SKM-1 treated with dmso at 0.1 percent for 144 hours (cell line): ENCODE results near the gene PRIM1.
"Not testable (repeated sequence)": the region's sequence is repeated elsewhere in the genome, so short reads cannot be mapped to it uniquely, and the experiment has no call there.

Experiments
- DNase-seq: peaks from one replicate; lab custom pipeline; 2025; ENCODE audit not compliant: unreplicated experiment; lab: John Stamatoyannopoulos, UW

The PRIM1 gene

GRCh38 chr12:56751712-56752598, at the start of gene PRIM1:
PRIM1 (minus strand) TSS chr12:56752323; CDS start chr12:56752298, 25 bp downstream.
- DNase-seq, result peak; percentile 76

- DNase-seq, result no peak
Measured at GRCh38 chr12:56800221-56800620, 48.1 kb upstream of the PRIM1 start.

GRCh38 chr12:56799345-56799744, 47.2 kb upstream of the PRIM1 start:
- not testable (repeated sequence) for DNase-seq

GRCh38 chr12:56795791-56796190, 43.7 kb upstream of the PRIM1 start:
- DNase-seq, result not testable (repeated sequence)

GRCh38 chr12:56795046-56795562, 43.0 kb upstream of the PRIM1 start:
- DNase-seq, result not testable (repeated sequence)

GRCh38 chr12:56793124-56793523, 41.0 kb upstream of the PRIM1 start:
- not testable (repeated sequence) for DNase-seq

DNA sequence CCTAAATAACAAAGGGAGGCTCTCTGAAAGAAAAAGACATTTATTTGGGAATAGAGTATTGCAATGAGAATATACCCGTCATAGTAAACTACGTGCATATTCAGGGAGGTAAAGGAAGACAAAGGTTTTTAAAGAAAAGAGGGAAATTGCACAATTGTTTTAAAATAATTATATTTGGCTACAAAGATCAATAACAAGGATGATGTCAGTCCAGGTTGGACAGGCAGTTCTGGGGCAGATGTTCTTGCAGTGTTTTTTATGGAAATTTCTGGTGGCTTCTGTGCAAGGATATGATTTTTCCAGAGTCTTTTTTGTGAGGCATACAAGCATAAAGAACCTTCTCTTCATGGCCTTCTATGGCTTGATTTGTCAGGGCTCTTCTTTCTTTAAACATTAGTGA, 40.6 kb upstream of the PRIM1 start:
- no peak for DNase-seq

DNA sequence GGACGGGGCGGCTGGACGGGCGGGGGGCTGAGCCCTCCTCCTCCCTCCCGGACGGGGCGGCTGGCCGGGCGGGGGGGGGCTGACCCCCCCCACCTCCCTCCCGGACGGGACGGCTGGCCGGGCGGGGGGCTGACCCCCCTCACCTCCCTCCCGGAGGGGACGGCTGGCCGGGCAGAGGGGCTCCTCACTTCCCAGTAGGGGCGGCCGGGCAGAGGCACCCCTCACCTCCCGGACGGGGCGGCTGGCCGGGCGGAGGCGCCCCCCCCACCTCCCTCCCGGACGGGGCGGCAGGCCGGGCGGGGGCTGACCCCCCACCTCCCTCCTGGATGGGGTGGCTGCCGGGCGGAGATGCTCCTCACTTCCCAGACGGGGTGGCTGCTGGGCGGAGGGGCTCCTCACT, 37.3 kb upstream of the PRIM1 start:
- DNase-seq, result not testable (repeated sequence)

DNA sequence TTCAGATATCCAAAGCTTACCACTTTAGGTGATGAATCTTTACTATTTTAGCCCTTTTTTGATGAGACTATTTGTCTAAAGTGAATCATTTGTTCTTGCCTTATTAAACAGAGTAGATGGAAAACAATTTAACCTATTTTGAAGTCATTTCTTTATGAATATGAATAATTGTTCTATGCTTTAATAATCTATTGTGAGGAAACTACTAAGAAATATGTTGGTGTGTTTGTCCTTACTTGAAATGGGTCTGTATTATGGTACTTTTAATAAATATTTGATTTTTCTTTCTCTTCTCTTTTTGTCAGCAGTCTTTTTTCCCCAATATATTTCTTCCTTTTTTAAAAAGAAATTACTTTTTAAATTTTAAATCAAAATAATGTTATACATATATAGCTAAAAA, 35.4 kb upstream of the PRIM1 start:
- DNase-seq, result no peak

GRCh38 chr12:56785874-56786273, 33.8 kb upstream of the PRIM1 start:
- DNase-seq, result no peak

- DNase-seq, result no peak
Measured at GRCh38 chr12:56785141-56785865, 33.2 kb upstream of the PRIM1 start.

DNA sequence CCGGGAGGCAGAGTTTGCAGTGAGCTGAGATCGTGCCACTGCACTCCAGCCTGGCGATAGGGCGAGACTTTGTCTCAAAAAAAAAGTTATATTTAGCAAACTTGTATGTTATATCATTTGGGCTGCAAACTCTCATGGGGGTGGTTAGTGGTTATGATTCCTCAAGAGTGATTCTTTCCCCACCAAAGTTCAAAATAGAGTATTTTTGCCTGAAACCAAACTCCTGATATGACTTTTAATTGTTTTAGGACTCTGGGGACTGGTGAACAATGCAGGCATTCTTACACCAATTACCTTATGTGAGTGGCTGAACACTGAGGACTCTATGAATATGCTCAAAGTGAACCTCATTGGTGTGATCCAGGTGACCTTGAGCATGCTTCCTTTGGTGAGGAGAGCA, 29.6 kb upstream of the PRIM1 start:
- no peak for DNase-seq

GRCh38 chr12:56778756-56779155, 26.6 kb upstream of the PRIM1 start:
- no peak for DNase-seq

DNA sequence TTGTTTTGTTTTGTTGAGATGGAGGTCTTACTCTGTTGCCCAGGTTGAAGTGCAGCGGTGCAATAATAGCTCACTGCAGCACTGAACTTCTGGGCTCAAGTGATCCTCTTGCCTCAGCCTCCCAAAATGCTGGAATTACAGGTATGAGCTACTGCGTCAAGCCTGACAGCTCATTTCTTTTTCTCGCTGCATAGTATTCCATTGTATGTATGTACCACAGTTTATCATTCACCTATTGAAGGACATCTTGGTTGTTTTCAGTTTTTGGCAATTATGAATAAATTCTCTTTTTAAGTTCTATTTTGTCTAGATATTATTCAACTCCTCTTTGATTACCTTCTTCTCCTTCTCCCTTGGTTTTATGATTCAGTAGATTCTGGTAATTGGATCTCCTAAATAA, 24.5 kb upstream of the PRIM1 start:
- DNase-seq, result no peak

- peak; percentile 2 for DNase-seq
Measured at GRCh38 chr12:56775638-56776037, 23.5 kb upstream of the PRIM1 start.

- no peak for DNase-seq
Measured at GRCh38 chr12:56773113-56773512, 21.0 kb upstream of the PRIM1 start.

DNA sequence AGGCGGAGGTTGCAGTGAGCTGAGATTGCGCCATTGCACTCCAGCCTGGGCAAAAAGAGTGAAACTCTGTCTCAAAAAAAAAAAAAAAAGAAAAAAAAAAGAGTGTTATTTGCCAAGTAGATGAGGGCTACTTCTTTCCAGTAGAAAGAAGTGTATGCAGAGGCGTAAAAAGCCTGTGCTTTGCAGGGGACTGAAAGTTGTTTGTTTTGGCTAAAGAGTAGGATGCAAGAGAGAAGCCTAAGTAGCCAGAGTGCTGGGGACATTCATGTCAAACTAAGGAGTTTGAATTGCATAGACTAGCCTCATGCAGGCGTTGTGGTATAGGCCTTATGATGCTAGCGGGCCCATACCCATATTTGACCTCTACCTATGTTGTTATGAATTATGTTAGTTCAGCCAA, 20.5 kb upstream of the PRIM1 start:
- no peak for DNase-seq

DNA sequence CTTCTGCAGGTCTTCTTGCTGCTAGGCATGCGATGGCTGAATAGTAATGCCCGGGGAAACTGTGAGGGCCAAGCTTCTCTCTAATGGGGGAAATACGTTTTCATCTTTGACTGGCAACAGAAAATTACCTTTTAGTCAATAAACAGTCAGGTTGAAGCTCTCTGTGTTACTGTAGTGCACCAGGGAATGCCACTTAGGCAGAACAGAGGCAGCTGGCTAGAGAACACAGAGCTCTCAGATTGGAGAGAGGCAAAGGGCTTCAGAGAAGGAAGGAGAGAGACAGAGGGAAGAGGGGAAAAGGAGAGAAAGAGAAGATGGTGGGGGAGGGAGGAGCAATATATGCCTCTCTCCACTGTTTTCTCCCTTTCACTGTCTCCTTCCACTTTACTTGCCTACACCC, 17.7 kb upstream of the PRIM1 start:
- DNase-seq, result no peak

DNA sequence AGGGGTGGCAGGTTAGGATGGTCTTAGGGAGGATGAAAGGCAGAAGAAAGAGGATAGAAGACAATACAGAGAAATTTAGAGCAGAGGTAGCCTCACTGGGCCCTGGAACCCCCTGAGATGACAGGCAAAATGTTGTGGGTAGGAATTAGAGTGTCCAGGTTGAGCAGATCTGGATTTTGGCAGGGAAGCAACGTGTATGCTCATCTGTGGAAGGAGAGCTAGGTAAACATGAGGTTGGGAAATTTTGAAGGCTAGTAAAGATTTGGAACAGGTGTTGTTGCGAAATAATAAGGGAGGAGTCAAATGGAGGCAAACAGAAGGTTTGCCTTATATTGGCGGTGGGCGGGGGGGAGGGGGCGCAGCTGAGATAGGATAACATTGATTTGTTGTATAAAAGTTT, 16.3 kb upstream of the PRIM1 start:
- no peak for DNase-seq

- peak; percentile 40 for DNase-seq
Measured at GRCh38 chr12:56766535-56766934, 14.4 kb upstream of the PRIM1 start.

GRCh38 chr12:56763753-56764657, 11.9 kb upstream of the PRIM1 start:
- DNase-seq, result no peak
